HCT116 (cell line): ENCODE data around the gene UBE2D4.
"Not testable (repeated sequence)": the region's sequence is repeated elsewhere in the genome, so short reads cannot be mapped to it uniquely, and the experiment has no call there.

Experiments used
- CEBPB ChIP-seq: IDR thresholded peaks from 2 replicates; pipeline ENCODE4 v1.6.1; 2012; ENCODE audit warnings: low read depth
- CTCF ChIP-seq, 3 experiments: fragments of 200-600 bp in 1 of 3; sonication (generic) in 1 of 3; IDR thresholded peaks in 2 of 3; conservative IDR thresholded peaks in 1 of 3; 2 replicates each; pipeline ENCODE4 v1.5.1; 2012 to 2017; ENCODE audit warnings: low read depth in 2 of 3, low read length in 2 of 3, antibody characterized with exemption in 1 of 3, borderline replicate concordance in 1 of 3, control low read depth in 1 of 3, mild to moderate bottlenecking in 1 of 3, mixed read lengths in 1 of 3, mixed run types in 1 of 3, moderate library complexity in 1 of 3; ENCODE audit not compliant: insufficient read depth in 1 of 3
- EGR1 ChIP-seq: IDR thresholded peaks from 2 replicates; pipeline ENCODE4 v1.6.1; 2012; ENCODE audit warnings: low read depth
- EZH2 ChIP-seq: fragments of 200-600 bp; sonication (generic); IDR thresholded peaks from 2 replicates; pipeline ENCODE4 v1.6.1; 2017; ENCODE audit warnings: antibody characterized with exemption, mixed run types
- EZH2phosphoT487 ChIP-seq: fragments of 200-600 bp; IDR thresholded peaks from 2 replicates; pipeline ENCODE4 v1.6.1; 2018; ENCODE audit warnings: antibody characterized with exemption, borderline replicate concordance
- MAX ChIP-seq: IDR thresholded peaks from 2 replicates; pipeline ENCODE4 v1.6.1; 2012
- POLR2A ChIP-seq: IDR thresholded peaks from 2 replicates; pipeline ENCODE4 v1.7.0; 2011; ENCODE audit warnings: borderline replicate concordance; ENCODE audit not compliant: insufficient read depth, insufficient read length; ENCODE audit errors: extremely low read depth
- POLR2AphosphoS5 ChIP-seq: IDR thresholded peaks from 2 replicates; pipeline ENCODE4 v1.6.1; 2011; ENCODE audit warnings: mild to moderate bottlenecking, low read depth, low read length, moderate library complexity
- SIN3A ChIP-seq: IDR thresholded peaks from 2 replicates; pipeline ENCODE4 v1.6.1; 2012; ENCODE audit warnings: low read depth
- SP1 ChIP-seq: IDR thresholded peaks from 2 replicates; pipeline ENCODE4 v1.6.1; 2012; ENCODE audit warnings: low read depth
- TCF7L2 ChIP-seq: IDR thresholded peaks from 2 replicates; pipeline ENCODE4 v1.7.0; 2011; ENCODE audit warnings: borderline replicate concordance, inconsistent platforms; ENCODE audit not compliant: insufficient read depth, insufficient read length; ENCODE audit errors: extremely low read depth

- TF ChIP-seq SIN3A; EZH2; EGR1; CTCF (IDR thresholded peaks at IDR 0.05 in 2 of 3, conservative IDR thresholded peaks at IDR 0.05 in 1 of 3; ENCODE audit: borderline replicate concordance in 1 of 3, insufficient read depth in 1 of 3, low read depth in 2 of 3, low read length in 2 of 3); TCF7L2; POLR2A; CEBPB; MAX; EZH2phosphoT487; SP1; POLR2AphosphoS5: not testable (repeated sequence)
Observed at GRCh38 chr7:43987476-43987875, 61.2 kb downstream of the UBE2D4 start.
